GM23248 (cell line): ENCODE results near the gene NEFH.

Experiments used
- EZH2 ChIP-seq: fragments of 200-600 bp; sonication (generic); IDR thresholded peaks from 2 replicates; pipeline ENCODE4 v1.6.1; 2018; ENCODE audit warnings: antibody characterized with exemption, mild to moderate bottlenecking; ENCODE audit not compliant: insufficient read depth, poor library complexity, severe bottlenecking
- EZH2phosphoT487 ChIP-seq: fragments of 200-600 bp; sonication (generic); IDR thresholded peaks from 2 replicates; pipeline ENCODE4 v1.6.1; 2018; ENCODE audit warnings: antibody characterized with exemption, moderate library complexity, mild to moderate bottlenecking, low read depth; ENCODE audit not compliant: insufficient read depth

DNA sequence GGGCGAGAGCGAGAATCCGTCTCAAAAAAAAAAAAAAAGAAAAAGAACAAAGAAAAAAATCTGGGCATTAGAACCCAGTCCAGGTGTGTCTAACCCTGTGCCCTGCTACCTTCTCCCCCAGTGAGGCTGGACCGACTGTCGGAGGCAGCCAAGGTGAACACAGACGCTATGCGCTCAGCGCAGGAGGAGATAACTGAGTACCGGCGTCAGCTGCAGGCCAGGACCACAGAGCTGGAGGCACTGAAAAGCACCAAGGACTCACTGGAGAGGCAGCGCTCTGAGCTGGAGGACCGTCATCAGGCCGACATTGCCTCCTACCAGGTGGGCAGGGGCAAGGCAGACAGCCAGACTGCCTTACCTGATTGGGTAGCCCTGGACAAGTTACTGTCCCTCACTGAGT is 3.2 kb downstream of the NEFH start:
- TF ChIP-seq EZH2 (no peak), EZH2phosphoT487 (no peak)
